ENCODE results near the gene EEF1E1.
A peak's percentile ranks its signal among the peaks of the same experiment; 100 is the strongest.

EEF1E1 gene

DNA sequence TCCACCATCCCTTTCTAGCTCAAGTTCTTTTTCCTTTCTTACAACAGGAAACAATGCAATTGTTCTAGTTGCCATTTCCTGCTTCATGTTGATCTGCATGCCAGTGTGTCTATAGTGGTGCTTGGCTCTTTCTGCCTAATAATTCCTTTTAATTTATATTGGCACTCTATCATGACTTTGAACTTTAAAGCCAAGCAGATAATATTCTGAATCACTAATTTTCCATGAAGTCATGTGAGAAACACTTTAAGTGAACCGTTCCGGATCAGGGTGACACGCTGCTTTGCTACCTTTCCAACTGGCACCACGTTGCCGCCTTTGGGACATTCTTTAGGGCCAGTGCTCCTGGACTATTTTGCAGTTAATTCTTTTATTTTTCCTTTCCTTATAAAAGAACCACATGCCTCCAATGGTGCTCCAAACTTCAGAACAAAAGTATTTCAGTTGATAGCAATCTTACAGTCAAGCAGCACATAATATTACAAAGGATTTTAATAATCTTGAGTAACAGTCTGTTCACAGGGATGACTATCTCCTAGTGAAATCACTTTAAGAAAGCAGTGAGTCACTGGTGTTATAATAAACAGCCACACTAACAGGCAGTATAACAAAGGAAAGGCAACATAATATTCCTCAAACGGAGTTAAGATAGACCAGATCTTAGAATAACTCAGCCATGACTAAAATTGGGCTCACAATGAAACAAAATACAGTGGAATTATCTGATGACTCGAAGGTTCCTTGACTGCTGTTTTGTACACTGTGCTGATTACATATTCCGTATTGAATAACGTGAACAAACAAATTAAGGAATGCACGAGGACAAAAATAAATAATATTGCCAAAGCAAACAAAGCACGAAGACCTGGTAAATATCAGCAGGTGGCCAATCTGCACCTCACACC is 19.1 kb downstream of the EEF1E1 start:
- Histone ChIP-seq H3K4me1 (peaks cover 3 to 84% (median 72%) of the 10 kb centered on the region in 10 experiments; a peak in 19 of 20 replicates), H3K4me3 (no peak overlapping the region), H3K9me3 (replicated peaks in 1 of 11) (peaks cover 3 to 14% (median 7%) of the 10 kb centered on the region in 11 experiments), H3K4me2 (peak overlapping the region in 10 of 11 experiments; percentile 9 to 85 (median 66); a peak in 18 of 22 replicates), H3K9ac (peak overlapping the region in 3 of 11 experiments; percentile 31 to 50 (median 38); a peak in 4 of 22 replicates), H4K20me1 (no peaks in the 10 kb centered on the region), H3K36me3 (peaks cover 23 to 91% (median 73%) of the 10 kb centered on the region in 11 experiments), H3K27me3 (no peaks in the 10 kb centered on the region), H3K27ac (peak overlapping the region; percentile 3 to 95 (median 49); a peak in 17 of 22 replicates)
- TF ChIP-seq Cebpa-rat (IDR thresholded peaks at IDR 0.05), result no peak

DNA sequence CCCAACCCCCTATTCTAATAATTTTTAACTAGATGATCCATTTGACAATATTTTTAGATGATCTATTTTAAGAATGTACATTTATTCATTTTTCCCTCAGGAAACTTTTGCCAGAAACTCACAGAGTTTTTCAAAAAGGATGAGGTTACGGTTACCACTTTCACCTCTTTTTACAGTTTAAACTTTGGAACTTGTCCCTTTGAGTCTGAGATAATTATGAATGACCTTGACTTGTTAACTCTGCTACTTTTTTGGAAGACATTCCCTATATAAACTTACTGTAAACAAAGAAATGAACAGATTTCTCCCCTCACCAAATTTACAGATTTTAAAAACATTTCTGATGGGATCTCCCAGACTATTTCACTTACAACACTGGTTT is 19.8 kb downstream of the EEF1E1 start:
- Histone ChIP-seq H3K27me3 (no peaks in the 10 kb centered on the region), H3K4me1 (peaks cover 9 to 91% (median 79%) of the 10 kb centered on the region in 10 experiments; a peak in 19 of 20 replicates), H3K36me3 (peaks cover 17 to 91% (median 70%) of the 10 kb centered on the region in 11 experiments), H3K9ac (peak overlapping the region in 3 of 11 experiments; percentile 31 to 50 (median 38); a peak in 3 of 22 replicates), H4K20me1 (no peaks in the 10 kb centered on the region), H3K9me3 (replicated peaks in 1 of 11) (peaks cover 0 to 14% (median 4%) of the 10 kb centered on the region in 11 experiments; a peak in 4 of 22 replicates), H3K27ac (peak overlapping the region; percentile 3 to 95 (median 49); a peak in 17 of 22 replicates), H3K4me2 (peak overlapping the region in 10 of 11 experiments; percentile 9 to 85 (median 66); a peak in 18 of 22 replicates), H3K4me3 (no peak overlapping the region)
- TF ChIP-seq Cebpa-rat (IDR thresholded peaks at IDR 0.05), result no peak

DNA sequence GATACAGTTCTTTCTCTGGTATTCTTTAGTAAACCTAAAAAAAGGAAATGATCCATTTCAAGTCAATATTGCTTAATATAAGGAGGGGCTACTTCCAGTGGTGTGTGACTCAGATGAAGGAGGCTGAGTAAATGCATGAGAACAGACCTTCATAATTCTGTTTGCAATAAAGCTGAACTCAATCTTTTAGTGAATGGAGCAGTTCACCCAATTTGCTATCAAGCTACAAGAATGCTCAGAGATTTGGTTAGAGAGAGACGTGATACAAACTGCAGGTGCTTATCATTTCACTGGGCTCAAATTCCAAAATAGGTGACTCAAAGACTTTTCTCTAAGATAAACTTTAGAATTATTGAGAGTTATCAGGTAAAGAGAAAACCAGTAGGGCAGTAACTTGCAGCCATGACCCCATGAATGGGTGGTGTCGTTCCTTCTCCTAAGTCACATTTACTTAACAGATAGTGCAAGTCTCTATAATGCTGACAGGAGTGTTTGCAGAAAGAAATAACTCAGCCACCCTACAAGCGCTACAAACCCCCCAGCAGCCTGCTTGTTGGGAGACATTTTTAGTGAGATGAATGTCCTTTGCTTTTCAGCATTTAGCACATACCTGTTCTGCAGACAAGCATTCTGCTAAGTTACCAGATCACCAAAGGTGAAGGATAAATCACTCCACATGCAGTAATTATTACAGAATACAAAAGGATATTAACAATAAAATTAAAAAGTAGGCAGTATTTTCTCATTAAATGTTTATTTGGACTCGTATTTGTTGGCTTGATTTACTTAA is 21.8 kb downstream of the EEF1E1 start:
- Histone ChIP-seq H3K27ac (peak overlapping the region in 10 of 11 experiments; percentile 62 to 95 (median 87); a peak in 20 of 22 replicates), H4K20me1 (no peaks in the 10 kb centered on the region), H3K9ac (peak overlapping the region in 9 of 11 experiments; percentile 0 to 74 (median 52); a peak in 14 of 22 replicates), H3K4me3 (peak overlapping the region in 4 of 10 experiments; percentile 8 to 45 (median 26); a peak in 6 of 20 replicates), H3K9me3 (replicated peaks in 1 of 11) (peaks cover 0 to 21% (median 5%) of the 10 kb centered on the region in 11 experiments; a peak in 5 of 22 replicates), H3K4me2 (peak overlapping the region in 10 of 11 experiments; percentile 24 to 87 (median 80); a peak in 19 of 22 replicates), H3K27me3 (no peaks in the 10 kb centered on the region), H3K4me1 (peaks cover 29 to 100% (median 96%) of the 10 kb centered on the region in 10 experiments), H3K36me3 (peaks cover 0 to 79% (median 50%) of the 10 kb centered on the region in 11 experiments; a peak in 19 of 22 replicates)
- peak in 7 of 11 experiments; percentile 22 to 93 (median 67); a peak in 9 of 22 replicates for TF ChIP-seq Cebpa-rat (IDR thresholded peaks at IDR 0.05)

DNA sequence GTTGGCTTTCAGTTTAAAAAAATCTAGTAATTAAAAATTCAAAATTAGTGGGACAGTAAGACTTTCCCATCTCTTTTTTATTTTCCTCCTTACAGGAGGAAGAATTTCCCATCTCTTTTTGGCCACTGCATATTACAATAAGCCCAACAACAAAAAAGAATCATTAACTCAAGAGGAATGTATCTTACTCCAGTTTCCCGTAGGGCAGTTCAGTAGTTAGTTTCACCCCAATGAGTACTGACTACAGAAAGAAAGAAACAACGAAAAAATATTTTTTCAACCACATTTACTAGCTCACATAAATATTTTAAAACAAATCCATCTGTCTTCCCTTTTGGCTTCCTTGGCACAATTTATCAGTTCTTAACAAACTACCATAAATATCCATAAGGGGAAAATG is 23.2 kb downstream of the EEF1E1 start:
- TF ChIP-seq Cebpa-rat (IDR thresholded peaks at IDR 0.05), result no peak
- Histone ChIP-seq H3K27me3 (no peaks in the 10 kb centered on the region), H3K4me1 (peaks cover 43 to 100% (median 97%) of the 10 kb centered on the region in 10 experiments), H3K9ac (peak overlapping the region in 2 of 11 experiments; percentile 5 to 74; a peak in 1 of 22 replicates), H3K4me2 (peak overlapping the region in 6 of 11 experiments; percentile 74 to 87 (median 84); a peak in 10 of 22 replicates), H3K9me3 (replicated peaks in 1 of 11) (peaks cover 0 to 32% (median 8%) of the 10 kb centered on the region in 11 experiments; a peak in 8 of 22 replicates), H4K20me1 (no peaks in the 10 kb centered on the region), H3K4me3 (no peak overlapping the region), H3K36me3 (peaks cover 0 to 65% (median 38%) of the 10 kb centered on the region in 11 experiments; a peak in 19 of 22 replicates), H3K27ac (peak overlapping the region in 10 of 11 experiments; percentile 65 to 95 (median 89); a peak in 16 of 22 replicates)

DNA sequence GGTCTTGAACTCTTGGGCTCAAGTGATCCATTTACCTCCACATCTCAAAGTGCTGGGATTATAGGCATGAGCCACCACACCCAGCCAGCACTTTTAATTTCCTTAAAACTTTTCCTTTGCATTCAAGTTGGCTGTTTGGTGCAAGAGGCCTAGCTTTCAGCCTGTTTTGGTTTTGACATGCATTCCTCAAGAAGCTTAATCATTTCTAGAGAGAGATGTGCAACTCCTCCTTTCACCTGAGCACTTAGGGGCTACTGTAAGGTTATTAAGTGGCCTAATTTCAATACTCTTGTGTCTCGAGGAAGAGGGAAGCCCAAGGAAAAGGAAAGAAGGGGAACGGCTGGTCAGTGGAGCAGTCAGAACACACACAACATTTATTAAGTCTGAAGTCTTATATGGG is 24.4 kb downstream of the EEF1E1 start:
- TF ChIP-seq Cebpa-rat (IDR thresholded peaks at IDR 0.05), result no peak
- peak overlapping the region in 10 of 11 experiments; percentile 47 to 87 (median 73); a peak in 17 of 22 replicates for H3K4me2 ChIP-seq
- H4K20me1 ChIP-seq, result no peaks in the 10 kb centered on the region
- peak overlapping the region in 10 of 11 experiments; percentile 14 to 95 (median 90); a peak in 17 of 22 replicates for H3K27ac ChIP-seq
- peak overlapping the region in 2 of 11 experiments; percentile 25 to 31; a peak in 2 of 22 replicates for H3K9ac ChIP-seq
- no peaks in the 10 kb centered on the region for H3K27me3 ChIP-seq
- H3K4me1 ChIP-seq, result peaks cover 48 to 95% (median 90%) of the 10 kb centered on the region in 10 experiments
- peaks cover 0 to 32% (median 8%) of the 10 kb centered on the region in 11 experiments; a peak in 8 of 22 replicates for H3K9me3 ChIP-seq (replicated peaks in 1 of 11)
- H3K4me3 ChIP-seq, result 0 out of 20 replicates have a peak overlapping the region, but pooled peaks of 1 of the 10 experiments have one; percentile 22
- H3K36me3 ChIP-seq, result peaks cover 0 to 58% (median 30%) of the 10 kb centered on the region in 11 experiments; a peak in 17 of 22 replicates

- peak overlapping the region in 10 of 11 experiments; percentile 49 to 95 (median 90); a peak in 20 of 22 replicates for H3K27ac ChIP-seq
- H3K36me3 ChIP-seq, result peaks cover 0 to 41% (median 18%) of the 10 kb centered on the region in 11 experiments; a peak in 15 of 22 replicates
- H3K4me1 ChIP-seq, result peaks cover 48 to 72% (median 68%) of the 10 kb centered on the region in 10 experiments
- peak overlapping the region; percentile 58 to 87 (median 74) for H3K4me2 ChIP-seq
- TF ChIP-seq Cebpa-rat (IDR thresholded peaks at IDR 0.05), result peak in 1 of 11 experiments; percentile 7; a peak in 1 of 22 replicates
- no peaks in the 10 kb centered on the region for H3K27me3 ChIP-seq
- peak overlapping the region in 10 of 11 experiments; percentile 12 to 79 (median 72); a peak in 18 of 22 replicates for H3K9ac ChIP-seq
- H4K20me1 ChIP-seq, result no peaks in the 10 kb centered on the region
- peaks cover 0 to 32% (median 8%) of the 10 kb centered on the region in 11 experiments; a peak in 8 of 22 replicates for H3K9me3 ChIP-seq (replicated peaks in 1 of 11)
- H3K4me3 ChIP-seq, result peak overlapping the region in 8 of 10 experiments; percentile 7 to 45 (median 19); a peak in 10 of 20 replicates
These were observed 26.6 kb downstream of the EEF1E1 start for GRCh38 chr6:8075704-8076103.

DNA sequence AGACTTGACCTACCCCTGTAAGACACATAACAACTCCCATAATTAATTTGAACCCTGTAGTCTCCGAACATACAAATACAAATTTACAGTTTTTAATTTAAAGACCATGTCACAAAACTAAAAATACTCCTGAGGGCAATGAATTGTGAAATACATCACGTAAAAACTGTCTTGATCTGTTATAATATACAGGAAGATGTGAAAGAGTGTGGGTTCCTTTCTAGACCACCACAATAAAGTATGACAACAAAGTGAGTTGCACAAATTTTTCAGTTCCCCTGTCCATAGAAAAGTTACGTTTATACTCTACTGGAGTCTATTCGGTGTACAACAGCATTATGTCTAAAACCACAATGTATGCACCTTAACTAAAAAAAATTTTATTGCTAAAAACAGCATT is 27.2 kb downstream of the EEF1E1 start:
- Histone ChIP-seq H3K9ac (peak overlapping the region in 9 of 11 experiments; percentile 54 to 79 (median 72); a peak in 17 of 22 replicates), H3K27ac (peak overlapping the region in 10 of 11 experiments; percentile 49 to 95 (median 90); a peak in 20 of 22 replicates), H3K36me3 (peaks cover 0 to 40% (median 17%) of the 10 kb centered on the region in 11 experiments; a peak in 15 of 22 replicates), H3K4me3 (peak overlapping the region in 5 of 10 experiments; percentile 15 to 45 (median 32); a peak in 7 of 20 replicates), H3K9me3 (replicated peaks in 1 of 11) (peaks cover 0 to 32% (median 8%) of the 10 kb centered on the region in 11 experiments; a peak in 8 of 22 replicates), H3K4me2 (peak overlapping the region; percentile 58 to 87 (median 74)), H3K4me1 (peaks cover 48 to 67% (median 63%) of the 10 kb centered on the region in 10 experiments), H3K27me3 (no peaks in the 10 kb centered on the region), H4K20me1 (no peaks in the 10 kb centered on the region)
- peak in 2 of 11 experiments; percentile 75 to 76; a peak in 3 of 22 replicates for TF ChIP-seq Cebpa-rat (IDR thresholded peaks at IDR 0.05)

All from BLaER1 treated with 17β-estradiol and CSF1 and Interleukin-3, amounts not matched to agents 10 nM and 100 nM (cell line).